Fibroblast of skin of abdomen (primary cell): ENCODE data around the gene SMCO3.
A peak's percentile ranks its signal among the peaks of the same experiment; 100 is the strongest.

Experiments
- DNase-seq: peaks from one replicate; pipeline ENCODE4 v3.0.0-alpha.2; 2013

The SMCO3 gene

GRCh38 chr12:14827043-14827442, 13.1 kb upstream of the SMCO3 start:
- no peak for DNase-seq

- no peak for DNase-seq
These were observed 12.5 kb upstream of the SMCO3 start for GRCh38 chr12:14826491-14826890.

GRCh38 chr12:14825256-14825655, 11.3 kb upstream of the SMCO3 start:
- no peak for DNase-seq

- DNase-seq, result no peak
These were observed 10.1 kb upstream of the SMCO3 start for GRCh38 chr12:14824012-14824634.

GRCh38 chr12:14811486-14811885, 2.5 kb downstream of the SMCO3 start:
- DNase-seq, result no peak

- DNase-seq, result peak; percentile 18
These were observed 3.0 kb downstream of the SMCO3 start for GRCh38 chr12:14810953-14811483.

- no peak for DNase-seq
These were observed 3.6 kb downstream of the SMCO3 start for GRCh38 chr12:14810167-14810952.

GRCh38 chr12:14803830-14804160, 10.2 kb downstream of the SMCO3 start:
- DNase-seq, result no peak

GRCh38 chr12:14803011-14803829, 10.8 kb downstream of the SMCO3 start, which contains the start of the genes C12orf60 and WBP11:
C12orf60 (plus strand) TSS chr12:14803670; CDS start chr12:14822936, 19,266 bp downstream.
WBP11 (minus strand) TSS chr12:14803478; CDS start chr12:14801383, 2,095 bp downstream.
- peak; percentile 99 for DNase-seq

- no peak for DNase-seq
These were observed 11.3 kb downstream of the SMCO3 start for GRCh38 chr12:14802721-14803010.

- DNase-seq, result no peak
These were observed 11.7 kb downstream of the SMCO3 start for GRCh38 chr12:14802247-14802646.

GRCh38 chr12:14795028-14795448, 18.9 kb downstream of the SMCO3 start:
- DNase-seq, result no peak

GRCh38 chr12:14785568-14785967, 28.4 kb downstream of the SMCO3 start:
- DNase-seq, result no peak

- no peak for DNase-seq
These were observed 29.5 kb downstream of the SMCO3 start for GRCh38 chr12:14784471-14784870.

GRCh38 chr12:14782756-14783155, 31.2 kb downstream of the SMCO3 start:
- no peak for DNase-seq

GRCh38 chr12:14781563-14781962, 32.4 kb downstream of the SMCO3 start:
- no peak for DNase-seq

GRCh38 chr12:14780859-14781258, 33.1 kb downstream of the SMCO3 start:
- no peak for DNase-seq

GRCh38 chr12:14779834-14780233, 34.1 kb downstream of the SMCO3 start:
- DNase-seq, result no peak

- DNase-seq, result no peak
These were observed 36.7 kb downstream of the SMCO3 start for GRCh38 chr12:14777271-14777670.

- no peak for DNase-seq
These were observed 37.6 kb downstream of the SMCO3 start for GRCh38 chr12:14776236-14776961.

- DNase-seq, result no peak
These were observed 38.4 kb downstream of the SMCO3 start for GRCh38 chr12:14775636-14775980.

GRCh38 chr12:14774906-14775635, 38.9 kb downstream of the SMCO3 start:
- peak; percentile 71 for DNase-seq
